ENCODE measurements around the gene SYNJ1.

- TF ChIP-seq CTCF (conservative IDR thresholded peaks at IDR 0.05; ENCODE audit: low read depth in 2 of 2) (no peak), CREB1 (CRISPR knock-in tag; IDR thresholded peaks at IDR 0.05; ENCODE audit: low read depth) (no peak), REST (IDR thresholded peaks at IDR 0.05; ENCODE audit: unreplicated experiment) (no peak), EZH2 (IDR thresholded peaks at IDR 0.05; ENCODE audit: low read depth, unreplicated experiment) (no peak), ZNF114 (CRISPR knock-in tag; IDR thresholded peaks at IDR 0.05) (no peak), POLR2AphosphoS5 (IDR thresholded peaks at IDR 0.05; ENCODE audit: low read depth) (no peak), JUNB (IDR thresholded peaks at IDR 0.05; ENCODE audit: unreplicated experiment) (no peak), EZH2phosphoT487 (IDR thresholded peaks at IDR 0.05; ENCODE audit: unreplicated experiment) (no peak)
Observed at GRCh38 chr21:32603131-32603530, 124.7 kb downstream of the SYNJ1 start.
